ENCODE data around the gene SLC23A2.

SLC23A2 gene

GRCh38 chr20:4844751-4845465, 156.4 kb downstream of the SLC23A2 start:
- no peak for DNase-seq (ENCODE audit: low spot score)

GRCh38 chr20:4844325-4844724, 157.0 kb downstream of the SLC23A2 start:
- no peak for DNase-seq (ENCODE audit: low spot score)

GRCh38 chr20:4840801-4841200, 160.5 kb downstream of the SLC23A2 start:
- no peak for DNase-seq (ENCODE audit: low spot score)

- no peak for DNase-seq (ENCODE audit: low spot score)
These were observed 162.8 kb downstream of the SLC23A2 start for GRCh38 chr20:4838526-4838925.

GRCh38 chr20:4837760-4838159, 163.6 kb downstream of the SLC23A2 start:
- DNase-seq (ENCODE audit: low spot score): no peak

- no peak for DNase-seq (ENCODE audit: low spot score)
These were observed 164.4 kb downstream of the SLC23A2 start for GRCh38 chr20:4836935-4837334.

GRCh38 chr20:4836473-4836872, 164.8 kb downstream of the SLC23A2 start:
- no peak for DNase-seq (ENCODE audit: low spot score)

- no peak for DNase-seq (ENCODE audit: low spot score)
These were observed 165.8 kb downstream of the SLC23A2 start for GRCh38 chr20:4835244-4836177.

- DNase-seq (ENCODE audit: low spot score): no peak
These were observed 168.1 kb downstream of the SLC23A2 start for GRCh38 chr20:4833074-4833728.

- DNase-seq (ENCODE audit: low spot score): no peak
These were observed 168.8 kb downstream of the SLC23A2 start for GRCh38 chr20:4832469-4832868.

GRCh38 chr20:4830696-4831095, 170.6 kb downstream of the SLC23A2 start:
- DNase-seq (ENCODE audit: low spot score): no peak

GRCh38 chr20:4830259-4830658, 171.1 kb downstream of the SLC23A2 start:
- no peak for DNase-seq (ENCODE audit: low spot score)

GRCh38 chr20:4829514-4830215, 171.6 kb downstream of the SLC23A2 start:
- DNase-seq (ENCODE audit: low spot score): no peak

- DNase-seq (ENCODE audit: low spot score): no peak
These were observed 172.3 kb downstream of the SLC23A2 start for GRCh38 chr20:4828830-4829513.

- no peak for DNase-seq (ENCODE audit: low spot score)
These were observed 179.7 kb downstream of the SLC23A2 start for GRCh38 chr20:4821590-4821989.

GRCh38 chr20:4820806-4821518, 180.3 kb downstream of the SLC23A2 start:
- no peak for DNase-seq (ENCODE audit: low spot score)

- no peak for DNase-seq (ENCODE audit: low spot score)
These were observed 181.4 kb downstream of the SLC23A2 start for GRCh38 chr20:4819901-4820300.

- no peak for DNase-seq (ENCODE audit: low spot score)
These were observed 184.1 kb downstream of the SLC23A2 start for GRCh38 chr20:4817230-4817671.

GRCh38 chr20:4815628-4816027, 185.7 kb downstream of the SLC23A2 start:
- no peak for DNase-seq (ENCODE audit: low spot score)

GRCh38 chr20:4814696-4815252, 186.5 kb downstream of the SLC23A2 start:
- DNase-seq (ENCODE audit: low spot score): no peak
